K562 (cell line): ENCODE results near the gene NLRP12. TPM values are rescaled to one million over a fixed set of nuclear protein-coding genes. Genes with fewer than 3 reads are reported as not detected.

Experiments used
- ATAC-seq: fragments of 200-7000 bp; cut with Tn5 transposase; 3 replicates; pipeline ENCODE4 v1.9.1; 2020; ENCODE audit warnings: moderate library complexity
- BruUV-seq: library from RNA; stranded (reverse); fragments of 400-500 nt; replicated peaks from 2 replicates; lab custom pipeline; 2021; lab: Mats Ljungman, UMichigan
- CTCF ChIA-PET: fragments of 300-600 bp; formaldehyde crosslinking; extraction: SDS; loops from one replicate; lab custom pipeline; 2021; ENCODE audit warnings: low intra/inter-chr PET ratio; lab: Yijun Ruan, JAX
- POLR2A ChIA-PET: fragments of 300-600, 350-650 bp; sonication (Branson Sonifier 250); formaldehyde crosslinking; extraction: SDS; loops from one replicate; lab custom pipeline; 2021; ENCODE audit warnings: antibody characterized with exemption, inconsistent platforms; lab: Yijun Ruan, JAX
- DNase-seq, 4 experiments: peaks; one replicate each; pipeline versions ENCODE4 v3.0.0 to v3.0.0-alpha.2; 2011 to 2018; ENCODE audit warnings: low spot score in 3 of 4, mixed read lengths in 3 of 4; ENCODE audit errors: extremely low read depth in 1 of 4
- FAIRE-seq: peaks from 2 replicates; lab custom pipeline; 2011; peaks lifted over from hg19 to GRCh38; lab: Jason Lieb, UNC
- H2AFZ ChIP-seq: 2 replicates; pipeline ENCODE4 v1.6.0; 2011; ENCODE audit warnings: low read depth, low read length, control low read depth, inconsistent platforms
- H3K27ac ChIP-seq: fragments of 200-600 bp; 3 replicates; pipeline ENCODE4 v1.8.0; 2011; ENCODE audit warnings: low read depth, mild to moderate bottlenecking, control low read depth, inconsistent platforms, low read length, moderate library complexity, mixed read lengths; ENCODE audit errors: extremely low read depth
- H3K27me3 ChIP-seq, 2 experiments: fragments of 300-600 bp in 1 of 2; 2 replicates in 1 of 2; 3 replicates in 1 of 2; pipeline versions ENCODE4 v1.6.0 to v1.8.0; 2011; ENCODE audit warnings: inconsistent platforms in 2 of 2, low read length in 2 of 2, mild to moderate bottlenecking in 1 of 2, mixed read lengths in 1 of 2, moderate library complexity in 1 of 2; ENCODE audit not compliant: control insufficient read depth in 2 of 2, insufficient read depth in 2 of 2
- H3K36me3 ChIP-seq: fragments of 300-600 bp; 3 replicates; pipeline ENCODE4 v1.8.0; 2011; ENCODE audit warnings: mild to moderate bottlenecking, low read length, inconsistent platforms; ENCODE audit not compliant: control insufficient read depth, insufficient read depth
- H3K4me1 ChIP-seq, 2 experiments: fragments of 200-600 bp in 1 of 2; replicated peaks in 1 of 2; 2 replicates in 1 of 2; 3 replicates in 1 of 2; pipeline versions ENCODE4 v1.5.1 to v1.8.0; 2011; ENCODE audit warnings: inconsistent platforms in 2 of 2, low read length in 2 of 2, mild to moderate bottlenecking in 1 of 2, mixed read lengths in 1 of 2, moderate library complexity in 1 of 2; ENCODE audit not compliant: control insufficient read depth in 2 of 2, insufficient read depth in 2 of 2
- H3K4me2 ChIP-seq: 2 replicates; pipeline ENCODE4 v1.6.1; 2011; ENCODE audit warnings: low read length, control low read depth, inconsistent platforms, mixed read lengths; ENCODE audit not compliant: insufficient read depth
- H3K4me3 ChIP-seq: fragments of 200-600 bp; sonication (generic), shearing (Covaris generic); 2 replicates; pipeline ENCODE4 v1.5.1; 2016; ENCODE audit warnings: control low read depth, inconsistent platforms
- H3K79me2 ChIP-seq: fragments of 200-600 bp; 3 replicates; pipeline ENCODE4 v1.8.0; 2011; ENCODE audit warnings: low read length, inconsistent platforms; ENCODE audit not compliant: control insufficient read depth, insufficient read depth
- H3K9ac ChIP-seq, 2 experiments: 2 replicates each; pipeline versions ENCODE4 v1.6.0 to v1.6.1; 2011; ENCODE audit warnings: low read depth in 2 of 2, low read length in 2 of 2, control low read depth in 1 of 2, inconsistent platforms in 1 of 2, mild to moderate bottlenecking in 1 of 2, mixed read lengths in 1 of 2; ENCODE audit not compliant: insufficient read depth in 1 of 2
- H3K9me1 ChIP-seq: one replicate; pipeline ENCODE4 v1.6.0; 2011; ENCODE audit warnings: inconsistent platforms, mild to moderate bottlenecking, low read length, moderate library complexity; ENCODE audit not compliant: control insufficient read depth, insufficient read depth
- H3K9me3 ChIP-seq: replicated peaks from 2 replicates; pipeline ENCODE4 v1.5.1; 2011; ENCODE audit warnings: low read depth, low read length, inconsistent platforms; ENCODE audit not compliant: control insufficient read depth, insufficient read depth
- H4K20me1 ChIP-seq: replicated peaks from 2 replicates; pipeline ENCODE4 v1.6.1; 2011; ENCODE audit warnings: low read length, inconsistent platforms, mixed read lengths; ENCODE audit not compliant: control insufficient read depth, insufficient read depth
- CBX1 ChIP-seq: sonication (generic); IDR thresholded peaks from 2 replicates; pipeline ENCODE4 v1.6.1; 2016; ENCODE audit warnings: antibody characterized with exemption, low read depth, mild to moderate bottlenecking
- CHAMP1 ChIP-seq: fragments of 450-650 bp; IDR thresholded peaks from 2 replicates; pipeline ENCODE4 v1.6.1; 2016; ENCODE audit warnings: mild to moderate bottlenecking
- ETV1 ChIP-seq: fragments of 450-650 bp; conservative IDR thresholded peaks from 2 replicates; pipeline ENCODE4 v1.6.1; 2016; ENCODE audit warnings: missing genetic modification characterization, control low read depth, low read depth, missing compliant biosample characterization
- HBP1 ChIP-seq: fragments of 450-650 bp; formaldehyde crosslinking; IDR thresholded peaks from 2 replicates; pipeline ENCODE4 v1.4.0; 2022; ENCODE audit warnings: missing genetic modification characterization
- KAT7 ChIP-seq: sonication (generic); formaldehyde crosslinking; IDR thresholded peaks from 2 replicates; pipeline ENCODE4 v1.8.0; 2022; ENCODE audit warnings: missing genetic modification reagents, mild to moderate bottlenecking, borderline replicate concordance
- NR2F6 ChIP-seq: fragments of 450-650 bp; formaldehyde crosslinking; IDR thresholded peaks from 2 replicates; pipeline ENCODE4 v1.4.0; 2020; ENCODE audit warnings: mild to moderate bottlenecking
- PATZ1 ChIP-seq: fragments of 250-450 bp; sonication (Bioruptor Pico); IDR thresholded peaks from 2 replicates; pipeline ENCODE4 v1.5.0; 2020; ENCODE audit warnings: mild to moderate bottlenecking, borderline replicate concordance
- PPARD ChIP-seq: fragments of 250-450 bp; sonication (Bioruptor Pico); IDR thresholded peaks from 2 replicates; pipeline ENCODE4 v1.8.0; 2022; ENCODE audit warnings: inconsistent platforms, mild to moderate bottlenecking, moderate library complexity
- RB1 ChIP-seq: fragments of 450-650 bp; IDR thresholded peaks from 2 replicates; pipeline ENCODE4 v1.6.1; 2017; ENCODE audit warnings: low read depth, mild to moderate bottlenecking
- SREBF2 ChIP-seq: sonication (generic); formaldehyde crosslinking; IDR thresholded peaks from 2 replicates; pipeline ENCODE4 v1.4.0; 2020; ENCODE audit warnings: mild to moderate bottlenecking, missing genetic modification reagents
- TEAD1 ChIP-seq, 2 experiments: fragments of 450-650 bp in 1 of 2; sonication (generic) in 1 of 2; formaldehyde crosslinking; IDR thresholded peaks; 2 replicates each; pipeline versions ENCODE4 v1.4.0 to v1.8.0; 2020 to 2022; ENCODE audit warnings: mild to moderate bottlenecking in 2 of 2, missing genetic modification reagents in 1 of 2
- ZC3H11A ChIP-seq: IDR thresholded peaks from 2 replicates; pipeline ENCODE4 v1.6.1; 2012; ENCODE audit warnings: low read depth, low read length, improper control_type of control experiment
- ZNF518B ChIP-seq: fragments of 250-450 bp; sonication (Bioruptor Pico); IDR thresholded peaks from 2 replicates; pipeline ENCODE4 v1.5.0; 2021; ENCODE audit warnings: mild to moderate bottlenecking, moderate library complexity
- WGBS: fragments of 100-300 bp; shearing (Covaris generic); methylation state at CpG from one replicate; pipeline ENCODE4 v1.1.6; 2016; ENCODE audit warnings: low coverage, mixed read lengths; ENCODE audit not compliant: insufficient coverage; ENCODE audit errors: missing lambda C conversion rate; 5-methylcytosine and 5-hydroxymethylcytosine counted together
- in situ Hi-C: fragments of 300-500 bp; cut with MboI; formaldehyde crosslinking; loops from 4 replicates; pipeline ENCODE4 v1.15.0; 2018; ENCODE audit warnings: inconsistent platforms, mixed read lengths
- intact Hi-C: fragments of 100-400 bp; cut with micrococcal nuclease; formaldehyde crosslinking; loops from 2 replicates; pipeline ENCODE4 v1.14.2; 2022
- polyA plus RNA-seq, 8 experiments: library from polyadenylated mRNA; depleted of rRNA in 4 of 8; stranded (reverse) in 5 of 8; unstranded in 3 of 8; fragments of >200 nt; fragmentation: Nextera tagmentation in 2 of 8; fragmentation: Illumina TruSeq in 1 of 8; extraction: Ambion mirVana in 2 of 8; extraction: Trizol in 1 of 8; gene quantifications; 2 replicates each; pipeline versions ENCODE4 v1.2.1 to v1.2.3, GENCODE V29; 2011 to 2014; ENCODE audit warnings: inconsistent platforms in 1 of 8, missing spikeins in 1 of 8
- total RNA-seq, 7 experiments: library from RNA; depleted of rRNA in 6 of 7; stranded (reverse); fragments of >200 nt in 6 of 7; fragmentation: Illumina TruSeq in 2 of 7; extraction: Trizol in 2 of 7; gene quantifications; 2 replicates each; pipeline versions ENCODE4 v1.2.1 to v1.2.3, GENCODE V29; 2011 to 2021; ENCODE audit warnings: low replicate concordance in 1 of 7

Gene NLRP12
- total and polyA plus RNA-seq, 9 of the 15 experiments (the other 6 are each of a cell fraction or from before 2014, with no cell fraction given), result not detected

- FAIRE-seq, result no peak
Observed at GRCh38 chr19:53810187-53810546, 13.9 kb downstream of the NLRP12 start.

More at GRCh38 chr19:53810187-53810546, 13.9 kb downstream of the NLRP12 start:
- H3K79me2 ChIP-seq, result no peaks in the 10 kb centered on the region
- POLR2A ChIA-PET, result interaction anchor here (1.1 kb wide), 1 partner anchor 225 kb away, joined by 3 read pairs; no protein-coding TSS in a partner anchor
- no peak overlapping the region for H3K27ac ChIP-seq
- CTCF ChIA-PET, result interaction anchor here (0.6 kb wide), 1 partner anchor 206 kb away, joined by 4 read pairs; no protein-coding TSS in a partner anchor
- ATAC-seq (no peak), DNase-seq (peak in 1 of 4 experiments; percentile 2)
- H2AFZ ChIP-seq, result no peak overlapping the region
- H4K20me1 ChIP-seq, result no peaks in the 10 kb centered on the region
- in situ Hi-C loops (no loop called here), intact Hi-C loops (no loop called here)
- no TSS peak for BruUV-seq
- no peak overlapping the region for H3K4me3 ChIP-seq
- no peaks in the 10 kb centered on the region for H3K9me1 ChIP-seq
- no peaks in the 10 kb centered on the region for H3K9me3 ChIP-seq
- TF ChIP-seq ZC3H11A (no peak), SREBF2 (CRISPR knock-in tag) (no peak), KAT7 (CRISPR knock-in tag) (no peak), PPARD (no peak), CHAMP1 (no peak), CBX1 (no peak), HBP1 (CRISPR knock-in tag) (no peak), ZNF518B (no peak), TEAD1 (CRISPR knock-in tag; IDR thresholded peaks at IDR 0.05) (no peak), NR2F6 (CRISPR knock-in tag) (no peak), RB1 (no peak), ETV1 (tag) (no peak), PATZ1 (no peak)
- H3K9ac ChIP-seq, result no peak overlapping the region
- H3K4me1 ChIP-seq, result no peaks in the 10 kb centered on the region
- 11% methylated on average over 13 of the region's 13 CpGs for WGBS
- peaks cover 0 to 42% of the 10 kb centered on the region in 2 experiments; a peak in 3 of 5 replicates for H3K27me3 ChIP-seq
- H3K4me2 ChIP-seq, result no peak overlapping the region
- no peaks in the 10 kb centered on the region for H3K36me3 ChIP-seq
